Measurements from ENCODE around the gene NR5A1.
A peak's percentile ranks its signal among the peaks of the same experiment; 100 is the strongest.

The NR5A1 gene

GRCh38 chr9:124453586-124454191, 53.5 kb downstream of the NR5A1 start:
- no peak for TF ChIP-seq CTCF (IDR thresholded peaks at IDR 0.05; ENCODE audit: extremely low read depth, missing control alignments)
- peak; percentile 31 for DNase-seq (ENCODE audit: low spot score)

- no peak for TF ChIP-seq CTCF (IDR thresholded peaks at IDR 0.05; ENCODE audit: extremely low read depth, missing control alignments)
- peak; percentile 31 for DNase-seq (ENCODE audit: low spot score)
Observed at GRCh38 chr9:124452841-124453585, 54.2 kb downstream of the NR5A1 start.

- no peak for TF ChIP-seq CTCF (IDR thresholded peaks at IDR 0.05; ENCODE audit: extremely low read depth, missing control alignments)
- peak; percentile 47 for DNase-seq (ENCODE audit: low spot score)
Observed at GRCh38 chr9:124452326-124452725, 54.9 kb downstream of the NR5A1 start.

GRCh38 chr9:124450931-124451661, 56.1 kb downstream of the NR5A1 start:
- no peak for TF ChIP-seq CTCF (IDR thresholded peaks at IDR 0.05; ENCODE audit: extremely low read depth, missing control alignments)
- peak; percentile 49 for DNase-seq (ENCODE audit: low spot score)

GRCh38 chr9:124450241-124450924, 56.8 kb downstream of the NR5A1 start, which contains the start of gene ADGRD2:
TSS of gene ADGRD2 (plus strand) at chr9:124450451. CDS start at chr9:124451667, 1,216 bp downstream.
- no peak for TF ChIP-seq CTCF (IDR thresholded peaks at IDR 0.05; ENCODE audit: extremely low read depth, missing control alignments)
- peak; percentile 33 for DNase-seq (ENCODE audit: low spot score)

- TF ChIP-seq CTCF (IDR thresholded peaks at IDR 0.05; ENCODE audit: extremely low read depth, missing control alignments), result no peak
- DNase-seq (ENCODE audit: low spot score), result peak; percentile 21
Observed at GRCh38 chr9:124449381-124450151, 57.6 kb downstream of the NR5A1 start.

Measured in GM20000 (cell line).